ENCODE data around the gene CCNL1.

Gene CCNL1

DNA sequence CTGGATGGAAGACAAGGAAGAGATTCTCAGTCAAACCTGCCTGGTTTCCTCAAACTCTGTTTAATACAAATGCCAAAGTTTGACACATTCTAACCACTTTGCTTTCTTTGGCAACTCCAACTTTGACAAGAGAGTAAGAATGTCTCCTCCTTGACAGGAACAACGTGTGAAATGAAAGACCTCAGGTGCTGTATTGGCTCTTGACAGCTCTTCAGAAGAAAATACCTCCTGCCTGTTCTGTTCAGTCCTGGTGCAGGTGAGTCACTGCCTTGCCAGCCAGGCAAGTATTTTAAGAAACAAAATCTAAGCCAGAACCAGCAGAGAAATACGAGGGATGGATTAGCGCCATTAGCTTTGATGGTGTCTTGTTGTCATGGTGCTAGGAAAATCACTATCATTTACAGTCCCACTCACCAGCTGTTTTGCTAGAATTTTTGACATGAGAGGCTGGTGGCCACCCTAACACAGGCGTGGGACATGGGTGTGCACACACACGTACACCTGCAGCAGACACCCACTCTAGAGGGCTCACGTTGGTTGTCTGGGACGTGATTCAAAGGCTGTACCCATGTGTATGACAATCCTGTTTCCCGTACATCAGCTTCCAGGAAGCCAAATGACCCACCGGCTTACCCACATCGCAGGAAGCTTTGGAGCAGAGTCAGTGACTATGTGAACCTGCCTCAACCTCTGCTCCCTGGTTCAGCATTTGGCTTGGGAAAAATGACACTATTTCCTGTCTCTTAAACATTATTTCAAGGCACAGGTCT, 60.4 kb downstream of the CCNL1 start:
- in situ Hi-C loops (cut with HindIII; ENCODE audit: low pct_ligation_motif_present, low pct_unique_long_range_greater_than_20kb, low sequenced_read_pairs) = no loop called here

GRCh38 chr3:157098823-157099185, 61.1 kb downstream of the CCNL1 start:
- no peak for DNase-seq
- in situ Hi-C loops (cut with HindIII; ENCODE audit: low pct_ligation_motif_present, low pct_unique_long_range_greater_than_20kb, low sequenced_read_pairs) = no loop called here

More for the DNA sequence above, 60.4 kb downstream of the CCNL1 start:
- no peak for DNase-seq

DNA sequence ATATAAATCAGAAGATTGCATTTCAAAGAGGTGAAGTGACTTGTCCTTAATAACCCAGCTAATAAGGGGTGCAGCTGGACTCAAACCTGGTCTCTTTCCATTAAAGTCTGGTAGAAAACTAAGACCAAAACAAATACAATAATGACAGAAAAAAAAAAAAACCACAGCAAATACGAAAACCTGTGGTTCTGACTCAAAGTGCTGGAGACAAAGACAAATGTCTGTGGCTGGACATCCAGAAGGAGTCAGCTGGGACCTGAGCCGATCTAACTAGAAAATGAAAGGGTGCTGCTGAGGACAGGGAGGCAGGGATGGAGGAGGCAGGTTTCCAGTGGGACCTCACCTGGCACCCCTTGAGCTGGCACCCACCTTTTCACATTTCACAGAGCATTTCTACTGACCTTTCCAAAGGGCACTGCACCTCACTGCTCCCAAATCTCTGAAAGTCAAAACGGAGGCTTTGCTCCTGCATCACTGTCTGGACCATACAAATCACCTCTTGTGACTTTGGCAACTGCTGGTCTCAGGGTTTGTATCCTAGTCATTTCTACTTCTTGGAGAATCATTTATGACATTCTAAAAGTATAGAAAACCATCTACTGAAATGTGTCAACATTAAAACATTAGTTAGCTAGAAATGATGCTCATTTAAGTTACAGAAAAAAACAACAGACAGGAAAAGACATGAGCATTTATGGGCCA, 61.7 kb downstream of the CCNL1 start:
- in situ Hi-C loops (cut with HindIII; ENCODE audit: low pct_ligation_motif_present, low pct_unique_long_range_greater_than_20kb, low sequenced_read_pairs) = no loop called here
- DNase-seq = no peak

Measured in ACHN (cell line).